ENCODE data around the gene C19orf25. TPM values are rescaled to one million over a fixed set of nuclear protein-coding genes. Genes with fewer than 3 reads are reported as not detected.

Gene C19orf25
- total and polyA plus RNA-seq, 2 of the 13 experiments (the other 11 are each of a cell fraction or from before 2014, with no cell fraction given) = 14.2 to 32.4 TPM

DNA sequence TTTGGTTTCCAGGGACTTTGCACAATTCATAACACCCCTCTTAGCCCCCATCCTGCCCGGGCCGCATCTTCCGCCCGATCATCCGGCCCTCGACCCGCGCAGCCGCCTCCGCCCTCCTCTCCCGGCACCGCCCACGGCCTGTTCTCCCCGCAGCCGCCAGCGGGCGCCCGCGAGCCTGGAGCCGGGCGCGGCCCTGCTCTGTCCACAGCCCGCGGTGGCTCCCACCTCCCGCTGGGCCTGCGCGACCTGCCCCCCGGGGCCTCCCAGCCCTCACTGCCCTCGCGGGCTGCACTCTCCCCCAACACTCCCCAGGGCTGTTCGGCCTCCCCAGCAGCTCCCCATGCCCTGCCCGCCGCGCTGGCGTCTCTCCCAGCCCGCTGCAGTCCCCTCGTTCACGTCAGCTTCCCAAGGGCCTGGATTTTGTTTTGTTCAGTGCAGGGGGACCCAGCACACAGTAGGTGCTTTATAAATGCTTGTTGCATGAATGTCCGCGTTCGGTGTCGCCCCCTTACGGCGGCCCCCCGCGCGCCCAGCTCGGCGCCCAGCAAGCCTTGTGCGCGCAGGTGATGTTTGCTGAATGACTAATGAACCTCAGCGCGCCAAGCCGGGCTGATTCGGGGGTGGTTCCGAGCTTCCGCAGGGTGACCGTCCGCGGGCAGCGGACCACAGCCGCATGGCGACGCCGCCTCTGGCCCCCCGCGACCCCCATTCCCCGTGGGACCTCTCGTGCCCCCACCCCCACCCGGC lies 33.7 kb downstream of the C19orf25 start (continued):
- TF ChIP-seq, protein P1, sequence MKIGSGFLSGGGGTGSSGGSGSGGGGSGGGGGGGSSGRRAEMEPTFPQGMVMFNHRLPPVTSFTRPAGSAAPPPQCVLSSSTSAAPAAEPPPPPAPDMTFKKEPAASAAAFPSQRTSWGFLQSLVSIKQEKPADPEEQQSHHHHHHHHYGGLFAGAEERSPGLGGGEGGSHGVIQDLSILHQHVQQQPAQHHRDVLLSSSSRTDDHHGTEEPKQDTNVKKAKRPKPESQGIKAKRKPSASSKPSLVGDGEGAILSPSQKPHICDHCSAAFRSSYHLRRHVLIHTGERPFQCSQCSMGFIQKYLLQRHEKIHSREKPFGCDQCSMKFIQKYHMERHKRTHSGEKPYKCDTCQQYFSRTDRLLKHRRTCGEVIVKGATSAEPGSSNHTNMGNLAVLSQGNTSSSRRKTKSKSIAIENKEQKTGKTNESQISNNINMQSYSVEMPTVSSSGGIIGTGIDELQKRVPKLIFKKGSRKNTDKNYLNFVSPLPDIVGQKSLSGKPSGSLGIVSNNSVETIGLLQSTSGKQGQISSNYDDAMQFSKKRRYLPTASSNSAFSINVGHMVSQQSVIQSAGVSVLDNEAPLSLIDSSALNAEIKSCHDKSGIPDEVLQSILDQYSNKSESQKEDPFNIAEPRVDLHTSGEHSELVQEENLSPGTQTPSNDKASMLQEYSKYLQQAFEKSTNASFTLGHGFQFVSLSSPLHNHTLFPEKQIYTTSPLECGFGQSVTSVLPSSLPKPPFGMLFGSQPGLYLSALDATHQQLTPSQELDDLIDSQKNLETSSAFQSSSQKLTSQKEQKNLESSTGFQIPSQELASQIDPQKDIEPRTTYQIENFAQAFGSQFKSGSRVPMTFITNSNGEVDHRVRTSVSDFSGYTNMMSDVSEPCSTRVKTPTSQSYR (CRISPR knock-in tag; IDR thresholded peaks at IDR 0.05; ENCODE audit: borderline replicate concordance) = no peak
- TF ChIP-seq ZMYM3 (CRISPR knock-in tag; IDR thresholded peaks at IDR 0.05) (peak; percentile 91), KMT2A (CRISPR knock-in tag; IDR thresholded peaks at IDR 0.05) (peak; percentile 51; the same call in 1 of the 2 replicates), ZNF883 (CRISPR knock-in tag; IDR thresholded peaks at IDR 0.05; ENCODE audit: not compliant biosample characterization) (peak; percentile 69), ZKSCAN1 (IDR thresholded peaks at IDR 0.05; ENCODE audit: low read length) (peak; percentile 99), ZBTB7A (CRISPR knock-in tag; IDR thresholded peaks at IDR 0.05) (peak; percentile 70; the same call in 1 of the 2 replicates), HOXA9 (CRISPR knock-in tag; IDR thresholded peaks at IDR 0.05; ENCODE audit: borderline replicate concordance) (peak; percentile 52; the same call in 1 of the 2 replicates), MTA1 (CRISPR knock-in tag; IDR thresholded peaks at IDR 0.05; ENCODE audit: borderline replicate concordance) (peak; percentile 87; the same call in 1 of the 2 replicates), ZFY (CRISPR knock-in tag; IDR thresholded peaks at IDR 0.05) (peak; percentile 74), ZNF563 (CRISPR knock-in tag; IDR thresholded peaks at IDR 0.05) (peak; percentile 18; the same call in 1 of the 2 replicates), ZFP90 (CRISPR knock-in tag; IDR thresholded peaks at IDR 0.05; ENCODE audit: borderline replicate concordance) (no peak), HDAC1 (CRISPR knock-in tag; IDR thresholded peaks at IDR 0.05) (peak; percentile 18; the same call in 1 of the 2 replicates), ZSCAN29 (CRISPR knock-in tag; conservative IDR thresholded peaks at IDR 0.05) (peak; percentile 58; the same call in 1 of the 2 replicates), ERF (CRISPR knock-in tag; IDR thresholded peaks at IDR 0.05) (peak; percentile 33; the same call in 1 of the 2 replicates)
- TF ChIP-seq, protein P2, sequence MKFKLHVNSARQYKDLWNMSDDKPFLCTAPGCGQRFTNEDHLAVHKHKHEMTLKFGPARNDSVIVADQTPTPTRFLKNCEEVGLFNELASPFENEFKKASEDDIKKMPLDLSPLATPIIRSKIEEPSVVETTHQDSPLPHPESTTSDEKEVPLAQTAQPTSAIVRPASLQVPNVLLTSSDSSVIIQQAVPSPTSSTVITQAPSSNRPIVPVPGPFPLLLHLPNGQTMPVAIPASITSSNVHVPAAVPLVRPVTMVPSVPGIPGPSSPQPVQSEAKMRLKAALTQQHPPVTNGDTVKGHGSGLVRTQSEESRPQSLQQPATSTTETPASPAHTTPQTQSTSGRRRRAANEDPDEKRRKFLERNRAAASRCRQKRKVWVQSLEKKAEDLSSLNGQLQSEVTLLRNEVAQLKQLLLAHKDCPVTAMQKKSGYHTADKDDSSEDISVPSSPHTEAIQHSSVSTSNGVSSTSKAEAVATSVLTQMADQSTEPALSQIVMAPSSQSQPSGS (CRISPR knock-in tag; IDR thresholded peaks at IDR 0.05) = no peak
- TF ChIP-seq, protein P3, sequence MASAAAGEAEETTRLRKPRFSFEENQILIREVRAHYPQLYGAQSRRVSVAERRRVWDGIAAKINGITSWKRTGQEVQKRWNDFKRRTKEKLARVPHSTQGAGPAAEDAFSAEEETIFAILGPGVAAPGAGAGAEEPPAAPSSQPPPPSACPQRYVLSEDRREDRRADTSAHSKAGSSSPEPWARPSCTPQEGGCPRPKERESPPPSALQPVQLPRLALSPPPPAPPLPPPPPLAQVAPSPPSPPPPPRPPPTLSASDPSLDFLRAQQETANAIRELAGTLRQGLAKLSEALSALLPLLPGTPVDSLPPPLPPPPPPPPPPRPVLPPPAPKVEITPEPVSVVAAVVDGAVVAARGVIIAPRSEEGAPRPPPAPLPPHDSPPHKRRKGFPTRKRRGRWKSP (CRISPR knock-in tag; IDR thresholded peaks at IDR 0.05) = 0 out of 2 replicates have a peak, but pooled peaks have one; percentile 46
- TF ChIP-seq, protein P4, sequence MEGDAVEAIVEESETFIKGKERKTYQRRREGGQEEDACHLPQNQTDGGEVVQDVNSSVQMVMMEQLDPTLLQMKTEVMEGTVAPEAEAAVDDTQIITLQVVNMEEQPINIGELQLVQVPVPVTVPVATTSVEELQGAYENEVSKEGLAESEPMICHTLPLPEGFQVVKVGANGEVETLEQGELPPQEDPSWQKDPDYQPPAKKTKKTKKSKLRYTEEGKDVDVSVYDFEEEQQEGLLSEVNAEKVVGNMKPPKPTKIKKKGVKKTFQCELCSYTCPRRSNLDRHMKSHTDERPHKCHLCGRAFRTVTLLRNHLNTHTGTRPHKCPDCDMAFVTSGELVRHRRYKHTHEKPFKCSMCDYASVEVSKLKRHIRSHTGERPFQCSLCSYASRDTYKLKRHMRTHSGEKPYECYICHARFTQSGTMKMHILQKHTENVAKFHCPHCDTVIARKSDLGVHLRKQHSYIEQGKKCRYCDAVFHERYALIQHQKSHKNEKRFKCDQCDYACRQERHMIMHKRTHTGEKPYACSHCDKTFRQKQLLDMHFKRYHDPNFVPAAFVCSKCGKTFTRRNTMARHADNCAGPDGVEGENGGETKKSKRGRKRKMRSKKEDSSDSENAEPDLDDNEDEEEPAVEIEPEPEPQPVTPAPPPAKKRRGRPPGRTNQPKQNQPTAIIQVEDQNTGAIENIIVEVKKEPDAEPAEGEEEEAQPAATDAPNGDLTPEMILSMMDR (CRISPR knock-in tag; IDR thresholded peaks at IDR 0.05) = peak; percentile 79
- TF ChIP-seq, protein P5, sequence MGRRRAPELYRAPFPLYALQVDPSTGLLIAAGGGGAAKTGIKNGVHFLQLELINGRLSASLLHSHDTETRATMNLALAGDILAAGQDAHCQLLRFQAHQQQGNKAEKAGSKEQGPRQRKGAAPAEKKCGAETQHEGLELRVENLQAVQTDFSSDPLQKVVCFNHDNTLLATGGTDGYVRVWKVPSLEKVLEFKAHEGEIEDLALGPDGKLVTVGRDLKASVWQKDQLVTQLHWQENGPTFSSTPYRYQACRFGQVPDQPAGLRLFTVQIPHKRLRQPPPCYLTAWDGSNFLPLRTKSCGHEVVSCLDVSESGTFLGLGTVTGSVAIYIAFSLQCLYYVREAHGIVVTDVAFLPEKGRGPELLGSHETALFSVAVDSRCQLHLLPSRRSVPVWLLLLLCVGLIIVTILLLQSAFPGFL (CRISPR knock-in tag; IDR thresholded peaks at IDR 0.05) = no peak
